Measurements from ENCODE around the gene CD63. TPM values are rescaled to one million over a fixed set of nuclear protein-coding genes. Genes with fewer than 3 reads are reported as not detected.
A peak's percentile ranks its signal among the peaks of the same experiment; 100 is the strongest.
"Not testable (repeated sequence)": the region's sequence is repeated elsewhere in the genome, so short reads cannot be mapped to it uniquely, and the experiment has no call there.

Gene CD63, protein sequence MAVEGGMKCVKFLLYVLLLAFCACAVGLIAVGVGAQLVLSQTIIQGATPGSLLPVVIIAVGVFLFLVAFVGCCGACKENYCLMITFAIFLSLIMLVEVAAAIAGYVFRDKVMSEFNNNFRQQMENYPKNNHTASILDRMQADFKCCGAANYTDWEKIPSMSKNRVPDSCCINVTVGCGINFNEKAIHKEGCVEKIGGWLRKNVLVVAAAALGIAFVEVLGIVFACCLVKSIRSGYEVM
- 870 TPM for total RNA-seq

DNA sequence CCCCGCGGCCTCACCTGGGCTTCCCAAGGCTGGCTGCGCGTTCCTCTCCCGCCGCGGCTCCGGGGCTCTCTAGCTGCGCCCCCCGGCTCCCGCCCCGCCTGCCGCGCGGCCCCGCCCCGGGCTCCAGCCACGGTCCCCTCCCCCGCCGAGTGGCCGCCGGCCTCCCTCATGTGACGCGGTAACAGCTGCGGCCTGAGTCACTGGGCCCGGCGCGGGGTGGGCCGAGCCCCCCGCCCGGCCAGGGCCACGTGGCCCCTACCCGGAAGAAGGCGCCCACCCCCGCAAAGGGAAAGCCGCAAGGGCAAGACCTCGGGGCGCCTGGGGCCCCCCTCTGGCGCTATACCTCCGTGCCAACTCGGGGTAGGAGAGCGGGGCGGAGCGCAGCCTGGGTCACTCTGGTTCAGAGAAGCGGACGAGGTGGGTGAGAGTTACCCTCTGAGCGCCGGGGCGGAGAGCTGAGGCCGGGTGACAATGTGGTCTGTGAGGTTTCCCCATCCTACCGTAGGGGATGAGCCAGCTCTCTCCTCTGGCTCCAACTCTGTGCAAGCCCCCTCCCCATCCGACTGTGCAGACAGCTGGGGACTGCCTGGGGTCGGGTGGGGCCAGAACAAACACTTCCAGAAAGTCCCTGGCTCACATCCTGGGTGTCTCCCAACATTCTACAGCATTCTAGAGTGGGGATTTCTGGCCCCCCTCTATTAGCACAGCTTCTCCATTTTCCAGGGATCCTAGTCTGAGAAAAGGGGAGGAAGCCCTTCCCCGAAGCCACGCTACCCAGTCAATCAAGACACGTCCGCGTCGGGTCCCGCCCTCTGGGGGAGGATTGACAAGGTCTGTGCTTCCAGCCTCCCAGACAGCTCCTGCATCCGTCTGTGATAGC, at the start of gene CD63:
Gene CD63 (minus strand): TSS at position 71 of the 880 bp plus-strand sequence. CDS start 668 bp downstream, outside the sequence.
- ATAC-seq (peak; percentile 90), DNase-seq (ENCODE audit: low spot score) (peak; percentile 96)
- intact Hi-C loops (cut with DNase I): loop anchor here (10.0 kb wide), 1 partner anchor 54 kb away; no protein-coding TSS in a partner anchor

DNA sequence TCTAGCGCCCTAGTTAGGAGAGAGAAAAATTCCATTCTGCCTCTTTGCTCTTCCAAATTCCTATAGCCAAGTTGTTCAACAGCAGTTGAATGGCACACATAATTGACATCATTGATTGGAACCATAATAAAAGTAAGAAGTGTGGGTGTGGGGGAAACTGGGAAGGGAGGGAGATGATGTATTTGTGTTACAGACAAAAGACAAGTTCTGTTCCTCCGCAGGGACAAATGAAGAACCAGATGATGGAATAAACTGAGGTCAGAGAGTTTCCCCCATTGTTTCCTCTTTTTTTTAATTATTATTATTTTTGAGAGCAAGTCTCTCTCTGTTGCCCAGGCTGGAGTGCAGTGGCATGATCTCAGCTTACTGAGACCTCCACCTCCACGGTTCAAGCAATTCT, 49.0 kb upstream of the CD63 start:
- intact Hi-C loops (cut with DNase I): loop anchor here (5.0 kb wide), 1 partner anchor 356 kb away; no protein-coding TSS in a partner anchor
- ATAC-seq (no peak), DNase-seq (ENCODE audit: low spot score) (no peak)

DNA sequence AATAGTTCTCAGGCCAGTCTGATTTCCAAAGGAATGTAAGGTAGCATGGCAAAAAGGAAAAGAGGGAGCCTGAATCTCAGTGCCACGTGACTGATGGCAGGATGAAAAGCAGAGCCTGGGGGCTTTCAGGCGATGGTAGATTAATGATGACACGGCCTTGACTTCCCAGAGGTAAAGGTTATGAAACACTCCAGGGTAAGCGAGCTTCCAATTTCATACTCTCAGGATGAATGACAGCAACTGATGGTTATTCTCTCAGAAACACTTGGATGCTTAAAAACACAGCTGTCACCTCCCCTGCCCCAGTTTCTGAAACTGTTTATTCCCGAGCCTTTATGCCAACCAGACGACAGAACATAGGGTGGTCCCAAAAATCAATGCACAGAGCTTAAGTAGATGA, 42.9 kb upstream of the CD63 start:
- DNase-seq (ENCODE audit: low spot score): no peak
- ATAC-seq: no peak
- intact Hi-C loops (cut with DNase I): no loop called here

DNA sequence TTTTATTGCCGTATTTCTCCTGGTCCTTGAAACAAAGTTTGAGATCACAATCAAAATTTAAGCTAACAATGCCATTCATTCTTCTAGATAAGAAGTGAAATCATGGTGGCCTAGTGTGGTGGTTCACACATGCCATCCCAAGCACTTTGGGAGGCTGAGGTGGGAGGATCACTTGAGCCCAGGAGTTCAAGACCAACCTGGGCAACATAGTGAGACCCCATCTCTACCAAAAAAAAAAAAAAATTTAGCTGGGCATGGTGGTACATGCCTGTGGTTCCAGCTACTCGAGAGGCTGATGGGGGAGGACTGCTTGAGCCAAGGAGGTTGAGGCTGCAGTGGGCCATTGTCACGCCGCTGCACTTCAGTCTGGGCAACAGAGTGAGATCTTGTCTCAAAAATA, 38.3 kb upstream of the CD63 start:
- intact Hi-C loops (cut with DNase I): no loop called here
- DNase-seq (ENCODE audit: low spot score) (no peak), ATAC-seq (no peak)

DNA sequence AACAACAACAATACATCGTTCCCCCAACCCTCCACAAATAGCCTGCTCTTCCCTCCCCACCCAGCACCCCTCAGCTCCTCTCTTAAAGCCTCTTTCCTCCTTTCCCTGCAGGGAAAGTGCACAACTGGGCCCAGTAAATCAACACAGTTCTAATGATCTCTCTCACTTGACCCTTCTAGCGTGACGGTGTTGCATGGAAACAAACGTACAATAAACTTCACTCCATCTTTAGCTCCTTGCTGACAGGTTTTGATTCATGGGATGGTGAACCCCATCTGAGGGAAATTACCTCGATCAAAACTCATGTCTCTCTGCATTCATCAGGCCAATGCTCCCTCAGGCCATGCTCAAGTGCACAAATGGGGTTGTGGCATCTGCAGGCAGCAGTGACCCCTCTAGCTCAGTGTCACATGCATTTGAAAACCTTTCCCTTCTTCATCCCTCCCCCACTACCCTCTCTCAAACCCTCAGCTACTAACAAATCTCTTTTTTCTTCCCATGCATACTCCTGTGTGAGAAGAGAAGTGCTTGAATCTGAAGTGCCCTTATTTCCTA, 37.0 kb upstream of the CD63 start:
- ATAC-seq: no peak
- DNase-seq (ENCODE audit: low spot score): no peak
- intact Hi-C loops (cut with DNase I): no loop called here

DNA sequence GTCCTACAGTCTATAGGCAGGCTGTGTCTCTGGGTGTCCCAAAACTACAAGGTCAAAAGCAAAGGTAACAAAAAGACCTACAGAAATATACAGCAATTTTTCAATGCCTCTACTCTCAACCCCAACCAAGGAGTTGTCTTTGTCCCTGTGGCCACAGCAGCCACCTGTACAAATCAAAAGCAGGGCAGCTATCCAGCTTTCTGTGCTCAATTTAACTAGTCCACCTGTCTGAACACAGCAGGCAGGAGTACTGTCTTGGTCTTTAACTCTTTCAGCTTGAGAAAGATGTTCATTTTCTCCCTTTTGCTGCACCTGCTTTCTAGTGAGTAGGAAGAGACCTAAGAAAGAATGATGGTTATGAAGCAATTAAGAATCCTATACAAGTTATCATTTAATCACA, 33.8 kb upstream of the CD63 start:
- intact Hi-C loops (cut with DNase I): no loop called here
- DNase-seq (ENCODE audit: low spot score) (no peak), ATAC-seq (no peak)

DNA sequence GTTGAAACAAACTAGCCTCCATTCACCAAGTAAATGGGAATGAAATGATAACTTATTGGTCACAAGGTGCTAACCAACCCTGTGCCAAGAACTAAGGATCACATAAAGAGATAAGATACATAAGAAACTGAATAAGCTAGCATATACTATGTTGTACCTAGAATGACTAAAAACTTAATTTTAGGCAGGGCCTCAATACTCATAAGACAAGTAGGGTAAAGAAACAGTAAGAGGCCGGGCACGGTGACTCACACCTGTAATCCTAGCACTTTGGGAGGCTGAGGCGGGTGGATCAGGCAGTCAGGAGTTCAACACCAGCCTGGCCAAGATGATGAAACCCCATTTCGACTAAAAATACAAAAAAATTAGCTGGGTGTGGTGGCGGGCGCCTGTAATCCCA, 31.9 kb upstream of the CD63 start:
- intact Hi-C loops (cut with DNase I): no loop called here
- no peak for ATAC-seq
- DNase-seq (ENCODE audit: low spot score): no peak

DNA sequence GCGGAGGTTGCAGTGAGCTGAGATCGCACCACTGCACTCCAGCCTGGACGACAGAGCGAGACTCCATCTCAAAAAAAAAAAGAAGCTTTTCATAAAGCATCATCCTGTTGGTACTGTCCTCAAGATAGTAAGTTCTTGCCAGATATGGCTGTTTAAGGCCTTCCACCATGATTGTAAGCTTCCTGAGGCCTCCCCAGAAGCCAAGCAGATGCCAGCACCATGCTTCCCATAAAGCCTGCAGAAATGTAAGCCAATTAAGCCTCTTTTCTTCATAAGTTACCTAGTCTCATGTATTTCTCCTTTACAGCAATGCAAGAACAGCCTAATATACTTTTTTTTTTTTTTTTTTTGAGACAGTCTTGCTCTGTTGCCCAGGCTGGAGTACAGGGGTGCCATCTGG, 29.8 kb upstream of the CD63 start:
- intact Hi-C loops (cut with DNase I); ATAC-seq; DNase-seq (ENCODE audit: low spot score): not testable (repeated sequence)

DNA sequence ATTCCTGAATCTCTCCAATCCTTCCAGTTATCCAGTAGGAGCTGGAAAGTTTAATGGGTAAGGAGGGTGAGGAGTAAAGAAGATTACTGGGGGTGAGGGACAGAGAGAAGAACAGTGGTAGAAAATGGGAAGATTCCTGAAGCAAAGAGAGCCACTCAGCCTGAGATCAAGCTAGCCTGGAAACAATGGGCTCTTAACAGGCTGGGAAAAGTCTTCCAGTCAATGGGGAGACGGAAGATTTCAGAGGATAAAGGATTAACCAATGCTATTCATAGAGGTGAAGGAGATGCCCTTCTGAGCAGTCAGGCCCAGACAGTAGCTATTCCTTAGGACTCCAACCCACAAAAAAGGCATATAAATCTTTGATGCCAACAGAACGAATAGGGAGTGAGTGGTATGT, 28.9 kb upstream of the CD63 start:
- no peak for ATAC-seq
- intact Hi-C loops (cut with DNase I): no loop called here

DNA sequence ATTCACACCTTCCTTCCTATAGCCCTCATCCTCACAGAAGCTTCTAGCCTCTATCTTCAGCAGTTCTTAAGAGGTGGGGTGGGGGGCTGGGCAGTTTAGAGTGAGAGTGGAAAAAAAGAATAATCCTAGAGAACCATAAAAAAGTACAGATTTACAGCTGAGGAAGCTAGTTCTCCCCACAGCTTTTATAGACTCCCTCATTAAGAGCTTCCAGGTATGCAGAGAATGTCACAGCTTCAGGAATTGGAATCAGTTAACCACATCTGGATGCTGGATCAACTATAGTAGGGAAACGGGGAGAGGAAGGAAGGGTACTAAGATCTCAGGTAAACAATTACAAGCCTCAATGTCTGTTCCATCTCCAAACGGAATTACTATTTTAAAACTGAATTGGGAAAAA, 26.4 kb upstream of the CD63 start:
- ATAC-seq: no peak
- DNase-seq (ENCODE audit: low spot score): no peak
- intact Hi-C loops (cut with DNase I): no loop called here

More for the DNA sequence above, 28.9 kb upstream of the CD63 start:
- no peak for DNase-seq (ENCODE audit: low spot score)

DNA sequence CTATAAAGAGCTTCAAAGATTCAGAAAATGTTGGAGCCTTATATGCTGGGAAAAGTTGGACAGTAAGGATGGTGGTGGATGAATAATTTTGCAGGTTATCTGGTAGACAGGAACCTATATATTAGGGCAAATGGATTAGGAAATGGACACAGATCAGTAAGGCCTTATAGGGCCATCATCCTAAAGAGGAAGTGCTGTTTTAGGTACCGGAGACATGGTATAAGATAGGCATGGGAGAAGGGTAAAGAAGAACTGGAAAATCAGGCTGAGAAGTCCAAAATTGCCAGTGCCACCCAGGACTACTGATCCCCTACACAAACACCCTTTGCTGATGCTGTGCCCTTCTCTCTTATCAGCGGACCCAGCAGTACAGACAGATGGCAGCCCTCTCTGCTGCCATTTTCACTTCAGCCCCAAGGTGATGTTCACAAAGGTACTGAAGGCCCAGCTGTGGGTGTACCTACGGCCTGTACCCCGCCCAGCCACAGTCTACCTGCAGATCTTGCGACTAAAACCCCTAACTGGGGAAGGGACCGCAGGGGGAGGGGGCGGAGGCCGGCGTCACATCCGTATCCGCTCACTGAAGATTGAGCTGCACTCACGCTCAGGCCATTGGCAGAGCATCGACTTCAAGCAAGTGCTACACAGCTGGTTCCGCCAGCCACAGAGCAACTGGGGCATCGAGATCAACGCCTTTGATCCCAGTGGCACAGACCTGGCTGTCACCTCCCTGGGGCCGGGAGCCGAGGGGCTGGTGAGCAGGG, 19.6 kb upstream of the CD63 start:
- ATAC-seq: no peak
- no peak for DNase-seq (ENCODE audit: low spot score)
- intact Hi-C loops (cut with DNase I): no loop called here

DNA sequence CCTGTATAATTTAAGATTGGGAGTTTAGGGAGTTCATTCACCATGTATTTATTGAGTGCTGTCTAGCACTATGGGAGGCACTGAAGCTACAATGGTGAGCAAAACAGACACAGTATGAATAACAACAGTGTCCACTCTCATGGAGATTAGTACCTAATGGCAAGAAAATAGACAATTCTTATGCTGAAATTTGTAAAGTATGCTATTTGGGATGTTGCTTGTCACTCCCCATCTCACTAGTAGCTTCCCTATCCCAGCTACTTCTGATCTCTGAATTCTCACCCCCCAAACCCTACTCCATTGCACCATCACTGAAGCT, 18.1 kb upstream of the CD63 start:
- intact Hi-C loops (cut with DNase I): no loop called here
- no peak for DNase-seq (ENCODE audit: low spot score)
- no peak for ATAC-seq

DNA sequence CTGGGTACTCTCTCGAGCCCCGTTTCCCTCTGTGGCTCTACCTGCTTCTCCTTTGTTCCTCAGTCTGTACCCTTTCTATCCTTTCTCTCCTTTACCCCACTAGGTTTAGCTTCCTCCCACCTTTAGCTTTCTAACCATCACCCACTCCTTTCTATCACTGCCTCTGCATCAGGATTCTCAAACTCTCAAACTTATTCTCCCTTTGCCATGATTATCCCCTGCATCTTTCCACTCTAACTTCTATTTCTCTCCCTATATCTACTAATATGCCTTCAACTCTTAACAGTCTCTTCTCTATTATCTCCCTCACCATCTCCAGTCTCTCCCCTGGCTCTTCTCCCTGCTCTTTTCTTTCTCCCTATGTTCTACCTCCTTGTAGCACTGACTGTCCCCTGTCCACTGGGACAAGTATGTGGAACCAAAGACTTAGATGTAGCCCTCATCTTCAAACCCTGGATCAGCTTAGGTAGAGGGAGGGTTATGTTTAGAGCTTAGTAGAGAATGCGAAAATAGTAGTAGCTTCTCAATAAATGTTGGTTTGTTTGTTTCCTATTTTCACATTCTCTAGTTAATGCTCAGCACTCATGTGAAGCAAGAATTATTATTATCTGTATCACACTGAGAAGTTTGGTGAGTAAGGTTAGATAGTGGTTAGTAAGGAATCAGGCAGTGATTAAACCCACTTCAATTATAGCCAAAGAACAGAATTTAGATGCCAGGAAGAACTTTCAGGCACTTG, 17.5 kb upstream of the CD63 start:
- intact Hi-C loops (cut with DNase I): no loop called here
- ATAC-seq (no peak), DNase-seq (ENCODE audit: low spot score) (no peak)

DNA sequence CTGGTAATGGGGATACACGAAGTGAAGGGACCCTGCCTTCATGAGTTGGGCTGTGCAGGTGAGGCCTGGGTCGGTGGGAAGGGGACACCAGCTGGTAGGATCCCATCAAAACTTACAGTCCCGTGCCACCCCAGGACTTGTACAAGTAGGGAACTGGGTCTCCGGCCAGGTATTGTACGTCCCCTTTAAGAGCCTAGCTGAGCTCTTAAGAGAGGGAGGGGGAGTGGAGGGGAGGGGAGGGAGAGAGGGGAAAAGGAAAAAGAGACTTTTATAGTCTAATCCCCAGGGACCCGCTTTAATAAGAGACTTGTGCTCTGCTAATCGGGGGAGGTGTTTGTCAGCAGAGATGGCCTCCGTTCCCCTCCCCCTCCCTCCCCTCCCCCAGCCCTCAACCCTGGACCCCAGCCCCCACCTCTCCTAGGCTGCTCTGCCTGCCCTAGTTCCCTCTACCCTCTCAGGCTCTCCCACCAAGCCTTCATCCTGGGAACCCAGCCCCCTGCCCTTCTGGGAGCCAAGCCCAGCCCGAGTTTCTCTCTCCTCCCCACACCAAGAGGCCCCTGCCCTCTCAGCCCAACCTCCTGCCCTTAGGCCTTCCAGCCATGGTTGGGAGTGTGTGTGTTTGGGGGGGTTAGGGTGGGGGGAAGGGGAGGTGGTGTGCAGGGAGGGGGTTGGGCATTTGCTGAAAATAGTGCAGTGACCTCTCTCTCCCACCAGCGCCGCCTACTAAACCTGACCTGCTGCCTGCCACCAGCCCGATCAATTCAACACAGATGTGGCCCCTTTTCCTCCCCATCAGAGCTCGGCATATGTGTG, 16.8 kb upstream of the CD63 start:
- no peak for DNase-seq (ENCODE audit: low spot score)
- intact Hi-C loops (cut with DNase I): no loop called here
- ATAC-seq: peak; percentile 74

DNA sequence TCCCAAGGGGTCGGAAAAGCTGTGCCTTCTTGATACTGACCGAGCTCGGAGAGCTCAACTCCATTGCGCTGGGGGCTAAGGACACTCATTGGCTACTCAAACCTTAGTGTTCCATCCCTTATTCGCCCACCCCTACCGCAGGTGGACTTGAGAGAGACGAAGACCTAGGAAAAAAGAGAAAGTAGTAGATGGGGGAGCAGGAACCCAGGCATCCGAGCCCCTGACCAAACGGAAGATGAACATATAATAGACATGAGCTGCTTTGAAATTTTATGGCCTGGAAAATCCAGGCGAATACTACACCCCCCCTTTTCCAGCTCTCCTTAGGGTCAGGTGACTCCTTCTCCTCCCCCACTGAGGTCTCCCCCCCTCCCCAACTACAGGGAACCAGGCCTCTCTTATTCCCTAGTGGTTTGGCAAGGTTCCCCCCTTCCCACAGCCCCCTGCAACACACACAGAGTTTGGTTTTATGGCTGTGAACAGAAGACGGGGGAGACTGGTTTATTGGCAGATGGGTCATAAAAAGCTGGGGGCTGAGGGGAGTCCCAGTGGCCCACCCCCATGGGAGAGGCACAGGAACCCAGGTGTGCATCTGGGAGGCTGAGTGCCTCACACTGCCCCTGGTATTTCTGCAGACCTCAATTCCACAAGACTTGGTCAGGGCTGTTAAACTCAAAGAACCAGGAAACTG, 15.7 kb upstream of the CD63 start:
- intact Hi-C loops (cut with DNase I): loop anchor here (5.0 kb wide), 1 partner anchor 193 kb away; no protein-coding TSS in a partner anchor
- no peak for DNase-seq (ENCODE audit: low spot score)
- peak; percentile 6 for ATAC-seq

DNA sequence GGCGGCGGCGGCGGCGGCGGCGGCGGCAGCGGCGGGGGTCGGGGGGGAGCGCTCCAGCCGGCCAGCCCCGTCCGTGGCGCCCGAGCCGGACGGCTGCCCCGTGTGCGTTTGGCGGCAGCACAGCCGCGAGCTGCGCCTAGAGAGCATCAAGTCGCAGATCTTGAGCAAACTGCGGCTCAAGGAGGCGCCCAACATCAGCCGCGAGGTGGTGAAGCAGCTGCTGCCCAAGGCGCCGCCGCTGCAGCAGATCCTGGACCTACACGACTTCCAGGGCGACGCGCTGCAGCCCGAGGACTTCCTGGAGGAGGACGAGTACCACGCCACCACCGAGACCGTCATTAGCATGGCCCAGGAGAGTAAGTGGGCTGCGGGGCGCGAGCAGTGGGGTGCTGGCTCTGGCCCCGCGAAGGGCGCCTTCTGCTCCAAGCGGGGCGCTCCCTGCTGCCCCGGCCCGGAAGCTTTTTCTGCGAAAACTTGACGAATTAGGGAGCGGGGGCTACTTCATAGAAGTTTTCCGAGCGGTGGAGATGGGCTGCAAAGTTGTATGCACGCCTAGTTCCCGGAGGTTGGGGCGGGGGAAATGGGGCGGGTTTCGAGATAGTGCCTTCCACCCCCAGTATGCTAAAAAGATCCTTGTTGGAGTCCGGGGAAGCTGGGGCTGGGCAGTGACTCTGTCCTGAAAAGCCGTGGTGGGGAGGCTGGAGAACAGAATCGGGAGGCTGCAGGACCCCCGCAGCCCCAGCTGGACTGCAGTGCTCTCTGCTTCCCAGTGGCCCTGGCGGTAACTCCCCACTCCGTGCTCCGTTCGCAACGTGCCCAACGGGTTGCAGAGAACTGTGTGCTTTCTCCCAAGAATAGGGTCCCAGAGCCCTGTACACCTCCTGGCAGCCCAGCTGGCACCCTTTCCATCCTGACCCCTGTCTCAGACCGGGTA, 14.9 kb upstream of the CD63 start:
- ATAC-seq (peak; percentile 34), DNase-seq (ENCODE audit: low spot score) (peak; percentile 75)
- intact Hi-C loops (cut with DNase I): loop anchor here (5.0 kb wide), 1 partner anchor 194 kb away; no protein-coding TSS in a partner anchor
